IPS DF 4.7 (cell line): ENCODE data around the gene ZDBF2.
"Not testable (repeated sequence)": the region's sequence is repeated elsewhere in the genome, so short reads cannot be mapped to it uniquely, and the experiment has no call there.

Experiments
- DNase-seq: peaks from one replicate; pipeline ENCODE4 v3.0.0-alpha.2; 2013; ENCODE audit warnings: low spot score; ENCODE audit errors: extremely low read depth

Gene ZDBF2

DNA sequence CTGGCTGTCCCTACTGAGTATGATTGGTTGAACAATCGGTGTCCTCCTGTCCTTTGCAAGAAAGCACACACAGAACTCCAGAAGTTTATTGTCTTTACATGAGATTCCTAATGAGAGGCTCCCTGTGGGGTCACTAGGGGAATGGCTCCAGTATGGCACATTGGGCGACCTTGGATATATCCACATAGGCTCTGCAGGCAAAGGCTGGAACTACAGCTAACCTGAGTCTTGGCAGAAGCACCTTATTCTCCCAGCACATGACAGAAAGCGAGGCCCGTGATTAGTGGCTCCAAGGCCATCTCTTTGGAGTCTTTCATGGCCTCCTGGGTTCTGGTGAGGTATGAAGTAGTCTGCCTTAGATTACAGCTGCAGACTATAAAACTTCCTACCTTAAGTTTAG is 49.0 kb downstream of the ZDBF2 start:
- peak; percentile 16 for DNase-seq

GRCh38 chr2:206324869-206325268 is 50.4 kb downstream of the ZDBF2 start:
- DNase-seq: no peak

GRCh38 chr2:206328974-206329373 is 54.5 kb downstream of the ZDBF2 start:
- DNase-seq: peak; percentile 28

GRCh38 chr2:206336861-206337260 is 62.4 kb downstream of the ZDBF2 start:
- no peak for DNase-seq

DNA sequence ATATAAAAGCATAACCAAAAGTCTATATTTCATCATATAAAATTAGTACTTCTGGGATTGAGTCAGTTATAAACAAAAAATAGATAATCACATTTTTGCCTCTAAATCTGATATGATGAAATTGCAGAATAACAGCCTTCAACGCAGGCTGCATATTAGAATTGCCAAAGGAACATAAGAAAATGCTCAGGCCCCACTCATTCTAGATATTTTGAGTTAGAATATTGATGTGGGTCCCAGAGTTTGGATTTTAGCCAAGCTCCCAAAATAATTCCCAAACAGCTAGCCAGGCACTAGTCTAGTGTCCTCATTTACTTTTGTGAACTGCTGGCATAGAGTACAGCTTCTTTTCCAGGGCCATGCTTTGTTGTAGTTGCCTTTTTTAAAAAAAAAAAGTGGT is 63.5 kb downstream of the ZDBF2 start:
- no peak for DNase-seq

DNA sequence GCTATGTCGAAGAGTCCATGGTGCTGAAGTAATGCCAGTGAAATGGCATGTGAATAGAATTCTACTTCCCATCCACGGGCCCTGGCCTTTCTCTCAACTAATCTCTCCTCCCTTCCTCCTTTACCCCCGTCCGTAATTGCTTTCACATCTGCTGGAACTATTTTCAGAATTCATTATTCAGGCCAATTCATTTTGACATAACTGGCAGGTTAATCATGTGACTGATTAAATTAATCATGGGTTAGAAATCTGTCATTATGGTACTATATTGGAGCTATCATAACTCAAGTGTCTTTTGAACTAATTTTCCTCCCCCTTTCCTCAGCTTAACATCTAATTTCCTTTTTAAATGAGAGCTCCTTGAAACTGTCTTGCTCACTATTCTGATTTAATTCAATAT is 66.9 kb downstream of the ZDBF2 start:
- DNase-seq: no peak

DNA sequence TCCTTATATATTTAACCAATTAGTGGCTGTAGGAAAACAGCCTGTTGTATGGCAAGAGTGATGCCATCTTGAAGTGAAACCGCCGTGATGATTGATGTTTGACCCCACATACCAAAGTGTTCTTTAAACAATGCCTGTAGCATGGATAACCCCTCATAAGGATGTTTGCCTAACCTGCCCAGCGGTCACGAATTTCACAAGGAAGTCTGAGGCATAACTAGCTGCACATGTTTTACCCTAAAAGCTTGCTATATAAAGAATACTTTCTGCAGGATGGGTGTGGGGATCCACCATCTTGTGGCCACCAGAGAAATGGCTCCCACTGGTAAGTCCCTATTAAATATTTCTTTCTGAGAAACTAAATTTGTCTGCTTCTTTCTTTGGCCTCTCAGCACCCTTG is 68.7 kb downstream of the ZDBF2 start:
- DNase-seq: no peak

DNA sequence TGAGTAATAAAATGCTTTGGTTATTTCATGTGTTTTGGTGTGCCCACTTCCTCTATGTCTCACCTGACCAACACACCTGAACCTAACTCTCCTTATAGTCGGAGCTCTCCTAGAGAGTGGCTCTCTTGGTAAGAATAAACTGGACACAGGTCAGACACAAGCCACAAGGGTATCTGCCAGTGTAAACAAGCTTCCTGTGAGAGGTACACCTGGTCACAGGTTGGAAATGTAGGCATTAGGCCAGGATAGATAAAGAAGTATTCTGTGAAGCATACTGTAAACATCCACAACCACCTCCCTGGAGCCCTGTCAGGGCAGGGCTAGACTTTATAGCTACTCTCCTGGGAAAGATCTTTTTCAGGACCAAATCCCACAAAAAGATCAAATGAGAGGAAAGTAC is 69.4 kb downstream of the ZDBF2 start:
- no peak for DNase-seq

- no peak for DNase-seq
Observed at GRCh38 chr2:206345606-206346005, 71.1 kb downstream of the ZDBF2 start.

GRCh38 chr2:206349375-206349774 is 74.9 kb downstream of the ZDBF2 start:
- DNase-seq: no peak

DNA sequence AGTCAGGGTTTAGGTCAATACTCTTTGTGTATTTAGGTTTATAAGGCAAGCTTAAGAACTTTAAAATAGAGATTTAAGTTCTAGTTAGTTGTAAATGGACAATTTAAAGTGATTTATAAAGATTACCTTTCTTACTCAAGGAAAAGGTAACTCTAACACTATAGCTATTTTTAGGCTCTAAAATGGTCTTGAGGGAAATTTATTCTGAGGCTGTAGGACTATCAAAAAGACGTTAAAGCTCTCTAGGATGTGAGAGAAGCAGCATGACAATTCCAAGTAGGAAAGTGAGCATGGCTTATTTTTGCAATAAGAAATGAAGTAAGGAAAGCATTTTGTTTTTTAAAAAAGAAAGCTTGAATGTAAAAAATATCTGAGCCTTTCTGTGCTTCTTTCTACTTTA is 78.1 kb downstream of the ZDBF2 start:
- no peak for DNase-seq

- no peak for DNase-seq
Observed at GRCh38 chr2:206353685-206354084, 79.2 kb downstream of the ZDBF2 start.

DNA sequence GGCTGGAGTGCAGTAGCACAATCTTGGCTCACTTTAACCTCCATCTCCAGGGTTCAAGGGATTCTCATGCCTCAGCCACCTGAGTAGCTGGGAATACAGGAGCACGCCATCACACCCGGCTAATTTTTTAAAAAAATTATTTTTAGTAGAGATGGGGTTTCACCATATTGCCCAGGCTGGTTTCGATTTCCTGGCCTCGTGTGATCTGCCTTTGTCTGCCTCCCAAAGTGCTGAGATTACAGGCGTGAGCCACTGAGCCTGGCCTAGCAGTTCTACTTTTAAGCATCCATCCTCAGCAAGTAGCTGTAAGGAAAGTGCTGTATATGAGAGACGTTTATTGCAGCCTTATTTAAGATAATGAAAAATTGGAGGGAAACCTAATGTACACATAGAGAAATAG is 79.7 kb downstream of the ZDBF2 start:
- DNase-seq: no peak

GRCh38 chr2:206356840-206357239 is 82.4 kb downstream of the ZDBF2 start:
- DNase-seq: not testable (repeated sequence)

GRCh38 chr2:206360840-206361239 is 86.4 kb downstream of the ZDBF2 start:
- not testable (repeated sequence) for DNase-seq

DNA sequence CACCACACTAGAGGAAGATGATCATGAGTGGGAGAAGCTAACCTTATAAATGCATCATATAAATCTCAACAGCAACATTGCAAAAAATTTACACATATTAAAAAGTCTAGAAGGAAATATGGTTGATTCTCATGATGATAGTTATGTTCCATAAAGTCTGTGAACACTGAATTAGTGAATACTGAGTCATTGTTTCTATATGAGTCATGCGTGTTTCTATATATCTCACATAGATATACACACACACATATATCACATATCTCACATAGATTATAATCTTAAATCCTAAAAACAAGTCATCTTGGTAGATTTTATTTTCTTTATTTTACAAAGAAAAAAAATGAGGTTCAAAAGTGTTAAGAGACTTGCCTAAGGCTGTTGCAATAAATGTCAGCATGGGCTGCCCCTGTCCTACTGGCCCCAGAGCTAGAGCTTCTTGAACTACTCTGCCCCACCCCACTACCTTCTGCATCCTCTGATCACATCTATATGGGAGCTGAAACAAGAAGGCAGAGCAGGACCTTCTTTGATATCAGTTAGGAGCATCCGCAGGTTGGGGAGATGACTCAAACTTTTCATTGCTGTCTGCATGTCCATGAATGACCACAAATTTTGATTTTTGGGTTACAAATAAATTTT is 87.1 kb downstream of the ZDBF2 start:
- no peak for DNase-seq
